CD4-positive, alpha-beta T cell (primary cell): ENCODE measurements around the gene CDC123. TPM values are rescaled to one million over a fixed set of nuclear protein-coding genes. Genes with fewer than 3 reads are reported as not detected.
"Not testable (repeated sequence)": the region's sequence is repeated elsewhere in the genome, so short reads cannot be mapped to it uniquely, and the experiment has no call there.

Experiments
- ATAC-seq: fragments of 200-7000 bp; cut with Tn5 transposase; one replicate; pipeline ENCODE4 v1.10.0; 2022; ENCODE audit warnings: mild to moderate bottlenecking; ENCODE audit not compliant: poor library complexity
- CTCF ChIA-PET: fragments of 350-600 bp; sonication (Branson Sonifier 250); formaldehyde crosslinking; loops from one replicate; lab custom pipeline; 2021; ENCODE audit warnings: antibody characterized with exemption, inconsistent platforms; lab: Charles Lee
- POLR2A ChIA-PET: fragments of 350-600 bp; sonication (Branson Sonifier 250); formaldehyde crosslinking; loops from one replicate; lab custom pipeline; 2021; ENCODE audit warnings: antibody characterized with exemption, inconsistent platforms; lab: Charles Lee
- DNase-seq, 14 experiments: peaks; one replicate each; pipeline ENCODE4 v3.0.0-alpha.2; 2013 to 2020; ENCODE audit warnings: mixed read lengths in 2 of 14
- H3K27ac ChIP-seq, 2 donors: one replicate each; pipeline versions ENCODE4 v1.5.1 to v1.7.0; 2013; ENCODE audit warnings: low read length in 2 of 2, low read depth in 1 of 2, mild to moderate bottlenecking in 1 of 2
- H3K27me3 ChIP-seq, 2 experiments: 1 replicate in 1 of 2; 2 replicates in 1 of 2; pipeline versions ENCODE4 v1.6.1 to v1.7.0; 2013; ENCODE audit warnings: low read length in 2 of 2, control low read depth in 1 of 2, mild to moderate bottlenecking in 1 of 2, moderate library complexity in 1 of 2; ENCODE audit not compliant: insufficient read depth in 2 of 2, control insufficient read depth in 1 of 2
- H3K36me3 ChIP-seq: one replicate; pipeline ENCODE4 v1.6.1; 2013; ENCODE audit warnings: low read length, control low read depth; ENCODE audit not compliant: insufficient read depth
- H3K4me1 ChIP-seq: one replicate; pipeline ENCODE4 v1.6.1; 2013; ENCODE audit warnings: low read length, control low read depth; ENCODE audit not compliant: insufficient read depth
- H3K4me3 ChIP-seq: one replicate; pipeline ENCODE4 v1.5.1; 2013; ENCODE audit warnings: mild to moderate bottlenecking, low read length, moderate library complexity
- H3K9me3 ChIP-seq, 2 experiments: 1 replicate in 1 of 2; 2 replicates in 1 of 2; pipeline versions ENCODE4 v1.6.1 to v1.7.0; 2013; ENCODE audit warnings: low read length in 2 of 2, mild to moderate bottlenecking in 2 of 2, control low read depth in 1 of 2, moderate library complexity in 1 of 2; ENCODE audit not compliant: control insufficient read depth in 1 of 2, insufficient read depth in 1 of 2
- H3K27ac Mint-ChIP-seq: one replicate; pipeline ENCODE4 v1.8.0; 2020; ENCODE audit warnings: mixed read lengths
- H3K27me3 Mint-ChIP-seq: one replicate; pipeline ENCODE4 v1.8.0; 2021; ENCODE audit warnings: mixed read lengths
- H3K36me3 Mint-ChIP-seq: one replicate; pipeline ENCODE4 v1.8.0; 2021; ENCODE audit warnings: low read depth, mixed read lengths
- H3K4me1 Mint-ChIP-seq: one replicate; pipeline ENCODE4 v1.8.0; 2021; ENCODE audit warnings: low read depth, mixed read lengths
- H3K4me3 Mint-ChIP-seq: one replicate; pipeline ENCODE4 v1.8.0; 2020; ENCODE audit warnings: mild to moderate bottlenecking, mixed read lengths
- H3K9me3 Mint-ChIP-seq: one replicate; pipeline ENCODE4 v1.8.0; 2020; ENCODE audit warnings: mixed read lengths
- CTCF ChIP-seq: fragments of 200-600 bp; IDR thresholded peaks from one replicate; pipeline ENCODE4 v1.8.0; 2022; ENCODE audit warnings: antibody characterized with exemption, mild to moderate bottlenecking
- intact Hi-C, 2 experiments: fragments of 100-400 bp; cut with DNase I in 1 of 2; cut with micrococcal nuclease in 1 of 2; formaldehyde crosslinking; loops; one replicate each; pipeline versions ENCODE4 v1.15.1 to v1.9.0; 2023 to 2025; cut with DNase I, micrococcal nuclease
- total RNA-seq, 174 experiments: library from RNA in 2 of 174; stranded (reverse) in 2 of 174; gene quantifications; one replicate each; pipeline ENCODE4 v1.2.3 and lab custom pipeline; 2021 to 2026

The CDC123 gene
- total RNA-seq, 2 experiments from 2014 or later, result 34.7 to 40.5 TPM

GRCh38 chr10:12264204-12264940 lies 68.4 kb downstream of the CDC123 start:
- ChIA-PET CTCF (interaction anchor here (0.6 to 5.2 kb wide), 11 partner anchors 9 to 447 kb away, joined by 3 to 41 read pairs (median 4); no protein-coding TSS in a partner anchor), POLR2A (interaction anchor here (1.0 to 1.6 kb wide), 3 partner anchors 84 to 392 kb away, joined by 3 to 11 read pairs (median 4); partner anchors contain the start of gene CAMK1D)
- peak; percentile 82 for ATAC-seq
- Mint-ChIP-seq H3K36me3 (no peaks in the 10 kb centered on the region), H3K9me3 (no peaks in the 10 kb centered on the region), H3K27ac (peak overlapping the region; percentile 39), H3K4me3 (peak overlapping the region; percentile 71), H3K27me3 (no peaks in the 10 kb centered on the region), H3K4me1 (peaks cover 14% of the 10 kb centered on the region)
- Histone ChIP-seq H3K27ac (no peak overlapping the region), H3K4me3 (peak overlapping the region; percentile 53), H3K36me3 (no peaks in the 10 kb centered on the region), H3K4me1 (peaks cover 14% of the 10 kb centered on the region), H3K9me3 (no peaks in the 10 kb centered on the region), H3K27me3 (no peaks in the 10 kb centered on the region)
- DNase-seq, result peak; percentile 49 to 85 (median 67)
- intact Hi-C loops, result loop anchor here (1.0 to 5.0 kb wide), 8 partner anchors 88 to 838 kb away; partner anchors contain the start of gene OPTN (in 1 of the 2)
- peak; percentile 93 for TF ChIP-seq CTCF

- POLR2A ChIA-PET, result no interaction called here
- no peak for ATAC-seq
These were observed 73.1 kb downstream of the CDC123 start for GRCh38 chr10:12269056-12269455.

GRCh38 chr10:12271210-12271540 lies 75.2 kb downstream of the CDC123 start:
- no peaks in the 10 kb centered on the region for H3K27me3 Mint-ChIP-seq
- POLR2A ChIA-PET, result no interaction called here
- no peaks in the 10 kb centered on the region for H3K4me1 Mint-ChIP-seq
- no peak for TF ChIP-seq CTCF
- intact Hi-C loops, result no loop called here
- Histone ChIP-seq H3K4me3 (no peak overlapping the region), H3K27ac (no peak overlapping the region), H3K36me3 (no peaks in the 10 kb centered on the region), H3K9me3 (no peaks in the 10 kb centered on the region), H3K27me3 (no peaks in the 10 kb centered on the region), H3K4me1 (no peaks in the 10 kb centered on the region)
- no peak for DNase-seq
- ATAC-seq, result no peak
- no peak overlapping the region for H3K4me3 Mint-ChIP-seq
- no peaks in the 10 kb centered on the region for H3K36me3 Mint-ChIP-seq
- no peak overlapping the region for H3K27ac Mint-ChIP-seq
- H3K9me3 Mint-ChIP-seq, result no peaks in the 10 kb centered on the region
- CTCF ChIA-PET, result no interaction called here

More at GRCh38 chr10:12269056-12269455, 73.1 kb downstream of the CDC123 start:
- peaks cover 14% of the 10 kb centered on the region for H3K4me1 Mint-ChIP-seq
- no peak for TF ChIP-seq CTCF
- peaks cover 11% of the 10 kb centered on the region for H3K4me1 ChIP-seq
- H3K36me3 Mint-ChIP-seq, result no peaks in the 10 kb centered on the region
- peak in 1 of 14 experiments; percentile 16 for DNase-seq
- H3K9me3 Mint-ChIP-seq, result no peaks in the 10 kb centered on the region
- no peaks in the 10 kb centered on the region for H3K27me3 Mint-ChIP-seq
- no peaks in the 10 kb centered on the region for H3K36me3 ChIP-seq
- H3K4me3 Mint-ChIP-seq, result no peak overlapping the region
- H3K9me3 ChIP-seq, result no peaks in the 10 kb centered on the region
- CTCF ChIA-PET, result interaction anchor here (0.6 kb wide), 1 partner anchor 57 kb away, joined by 3 read pairs; no protein-coding TSS in a partner anchor
- H3K27ac ChIP-seq, result no peak overlapping the region
- H3K27me3 ChIP-seq, result no peaks in the 10 kb centered on the region
- intact Hi-C loops, result no loop called here
- no peak overlapping the region for H3K27ac Mint-ChIP-seq
- no peak overlapping the region for H3K4me3 ChIP-seq

GRCh38 chr10:12277862-12278261 lies 81.9 kb downstream of the CDC123 start:
- DNase-seq, H3K27me3 ChIP-seq, H3K9me3 Mint-ChIP-seq, H3K27me3 Mint-ChIP-seq, ATAC-seq, H3K4me1 Mint-ChIP-seq, POLR2A ChIA-PET, H3K36me3 ChIP-seq, H3K4me3 ChIP-seq, H3K27ac Mint-ChIP-seq, H3K4me3 Mint-ChIP-seq, H3K36me3 Mint-ChIP-seq, CTCF ChIA-PET, H3K27ac ChIP-seq, H3K4me1 ChIP-seq, H3K9me3 ChIP-seq: not testable (repeated sequence)
- intact Hi-C loops, result loop anchor here in 1 of 2 experiments (5.0 kb wide), 1 partner anchor 49 kb away; no protein-coding TSS in a partner anchor
